GM23338 (cell line): Measurements from ENCODE around the gene DNAL4. TPM values are rescaled to one million over a fixed set of nuclear protein-coding genes. Genes with fewer than 3 reads are reported as not detected.

Experiments used
- ATAC-seq: fragments of 200-7000 bp; cut with Tn5 transposase; 3 replicates; pipeline ENCODE4 v1.9.1; 2020
- DNase-seq: peaks from one replicate; pipeline ENCODE4 v3.0.0-alpha.2; 2015; ENCODE audit warnings: low spot score
- H2AFZ ChIP-seq: fragments of 200-600 bp; sonication (generic); 2 replicates; pipeline ENCODE4 v1.8.0; 2016; ENCODE audit warnings: antibody characterized with exemption, mild to moderate bottlenecking, moderate library complexity
- H3F3A ChIP-seq: fragments of 200-600 bp; sonication (generic); replicated peaks from 2 replicates; pipeline ENCODE4 v1.8.0; 2017; ENCODE audit warnings: antibody characterized with exemption, mixed run types, low read depth
- H3K27ac ChIP-seq: fragments of 200-600 bp; sonication (generic); 2 replicates; pipeline ENCODE4 v1.6.1; 2016; ENCODE audit warnings: low read depth
- H3K27me3 ChIP-seq: fragments of 200-600 bp; sonication (generic); 2 replicates; pipeline ENCODE4 v1.8.0; 2016; ENCODE audit warnings: mild to moderate bottlenecking, mixed run types, moderate library complexity; ENCODE audit not compliant: insufficient read depth
- H3K36me3 ChIP-seq: fragments of 200-600 bp; sonication (generic); 2 replicates; pipeline ENCODE4 v1.8.0; 2016; ENCODE audit warnings: mild to moderate bottlenecking; ENCODE audit not compliant: insufficient read depth
- H3K4me1 ChIP-seq: fragments of 200-600 bp; sonication (generic); 2 replicates; pipeline ENCODE4 v1.8.0; 2016; ENCODE audit warnings: mild to moderate bottlenecking, moderate library complexity; ENCODE audit not compliant: insufficient read depth
- H3K4me2 ChIP-seq: fragments of 200-600 bp; sonication (generic); 2 replicates; pipeline ENCODE4 v1.7.1; 2017; ENCODE audit warnings: mixed run types
- H3K4me3 ChIP-seq: fragments of 200-600 bp; sonication (generic); 2 replicates; pipeline ENCODE4 v1.6.1; 2016; ENCODE audit warnings: mixed run types
- H3K79me2 ChIP-seq: fragments of 200-600 bp; sonication (generic); replicated peaks from 2 replicates; pipeline ENCODE4 v1.8.0; 2017; ENCODE audit warnings: mild to moderate bottlenecking; ENCODE audit not compliant: insufficient read depth
- H3K9me2 ChIP-seq: fragments of 200-600 bp; sonication (generic); 2 replicates; pipeline ENCODE4 v1.8.0; 2017; ENCODE audit not compliant: insufficient read depth
- H4K20me1 ChIP-seq: fragments of 200-600 bp; sonication (generic); replicated peaks from 2 replicates; pipeline ENCODE4 v1.8.0; 2017; ENCODE audit warnings: mild to moderate bottlenecking; ENCODE audit not compliant: insufficient read depth
- H3K27ac Mint-ChIP-seq: 2 replicates; pipeline ENCODE4 v1.8.0; 2020; ENCODE audit warnings: inconsistent platforms, mild to moderate bottlenecking, moderate library complexity, mixed read lengths
- H3K27me3 Mint-ChIP-seq: 3 replicates; pipeline ENCODE4 v1.8.0; 2022; ENCODE audit warnings: low read depth, mild to moderate bottlenecking, moderate library complexity, mixed read lengths, inconsistent platforms; ENCODE audit not compliant: insufficient read depth, poor library complexity
- H3K36me3 Mint-ChIP-seq: 3 replicates; pipeline ENCODE4 v1.8.0; 2021; ENCODE audit warnings: low read depth, mild to moderate bottlenecking, inconsistent platforms, moderate library complexity, mixed read lengths
- H3K4me1 Mint-ChIP-seq: 3 replicates; pipeline ENCODE4 v1.8.0; 2020; ENCODE audit warnings: mild to moderate bottlenecking, inconsistent platforms, mixed read lengths
- H3K4me3 Mint-ChIP-seq: 3 replicates; pipeline ENCODE4 v1.8.0; 2021; ENCODE audit warnings: moderate library complexity, mild to moderate bottlenecking, inconsistent platforms, mixed read lengths
- H3K9me3 Mint-ChIP-seq: 3 replicates; pipeline ENCODE4 v1.8.0; 2020; ENCODE audit warnings: moderate library complexity, mild to moderate bottlenecking, inconsistent platforms, mixed read lengths
- CREB1 ChIP-seq: fragments of 250-450 bp; sonication (Bioruptor Pico); IDR thresholded peaks from 2 replicates; pipeline ENCODE4 v1.5.0; 2020; ENCODE audit warnings: low read depth, mild to moderate bottlenecking, moderate library complexity
- CTCF ChIP-seq, 2 experiments: fragments of 200-600 bp in 1 of 2; sonication (generic) in 1 of 2; conservative IDR thresholded peaks; 2 replicates each; pipeline versions ENCODE4 v1.5.1 to v1.6.1; 2016 to 2017; ENCODE audit warnings: antibody characterized with exemption in 2 of 2, low read depth in 2 of 2, mild to moderate bottlenecking in 2 of 2, moderate library complexity in 1 of 2
- ETS1 ChIP-seq: IDR thresholded peaks from 2 replicates; pipeline ENCODE4 v1.6.1; 2016; ENCODE audit warnings: antibody characterized with exemption
- EZH2 ChIP-seq: fragments of 200-600 bp; sonication (generic); IDR thresholded peaks from one replicate; pipeline ENCODE4 v1.8.0; 2017; ENCODE audit warnings: antibody characterized with exemption, mild to moderate bottlenecking, low read depth; ENCODE audit not compliant: unreplicated experiment
- EZH2phosphoT487 ChIP-seq: fragments of 200-600 bp; sonication (generic); IDR thresholded peaks from one replicate; pipeline ENCODE4 v1.8.1; 2018; ENCODE audit warnings: antibody characterized with exemption; ENCODE audit not compliant: unreplicated experiment
- JUNB ChIP-seq: IDR thresholded peaks from one replicate; pipeline ENCODE4 v1.6.1; 2016; ENCODE audit warnings: antibody characterized with exemption; ENCODE audit not compliant: unreplicated experiment
- NANOG ChIP-seq: IDR thresholded peaks from 2 replicates; pipeline ENCODE4 v1.6.1; 2016; ENCODE audit warnings: antibody characterized with exemption, borderline replicate concordance
- POLR2AphosphoS5 ChIP-seq: IDR thresholded peaks from 2 replicates; pipeline ENCODE4 v1.6.1; 2016; ENCODE audit warnings: antibody characterized with exemption, low read depth
- REST ChIP-seq: IDR thresholded peaks from one replicate; pipeline ENCODE4 v1.6.1; 2018; ENCODE audit warnings: antibody characterized with exemption; ENCODE audit not compliant: unreplicated experiment
- STAT1 ChIP-seq: IDR thresholded peaks from one replicate; pipeline ENCODE4 v1.6.1; 2016; ENCODE audit warnings: antibody characterized with exemption; ENCODE audit not compliant: unreplicated experiment
- ZNF114 ChIP-seq: fragments of 250-450 bp; sonication (Bioruptor Pico); IDR thresholded peaks from 2 replicates; pipeline ENCODE4 v1.5.0; 2020; ENCODE audit warnings: mild to moderate bottlenecking, moderate library complexity
- ZNF331 ChIP-seq: fragments of 250-450 bp; sonication (Bioruptor Pico); IDR thresholded peaks from 2 replicates; pipeline ENCODE4 v1.5.0; 2020; ENCODE audit warnings: low read depth, mild to moderate bottlenecking, moderate library complexity
- ZNF462 ChIP-seq: fragments of 250-450 bp; sonication (Bioruptor Pico); IDR thresholded peaks from 2 replicates; pipeline ENCODE4 v1.5.0; 2020; ENCODE audit warnings: mild to moderate bottlenecking, moderate library complexity
- polyA plus RNA-seq: library from polyadenylated mRNA; unstranded; fragments of >200 nt; fragmentation: Nextera tagmentation; extraction: Ambion mirVana; gene quantifications from 2 replicates; pipeline ENCODE4 v1.2.1, GENCODE V29; 2016
- total RNA-seq: library from RNA; depleted of rRNA; stranded (reverse); fragments of >200 nt; shearing (Covaris generic); gene quantifications from 2 replicates; pipeline ENCODE4 v1.2.3, GENCODE V29; 2014

The DNAL4 gene
- total and polyA plus RNA-seq, 2 experiments from 2014 or later: 9.3 to 10.0 TPM

- H3K27me3 Mint-ChIP-seq: peaks cover 45% of the 10 kb centered on the region
- TF ChIP-seq ZNF331 (CRISPR knock-in tag): no peak
- no peak for TF ChIP-seq ZNF114 (CRISPR knock-in tag)
- no peak for TF ChIP-seq ZNF462 (CRISPR knock-in tag)
- no peak for TF ChIP-seq JUNB
- TF ChIP-seq POLR2AphosphoS5: no peak
- no peak for TF ChIP-seq ETS1
- TF ChIP-seq REST: no peak
- no peak for TF ChIP-seq NANOG
- TF ChIP-seq EZH2: no peak
- TF ChIP-seq CTCF (conservative IDR thresholded peaks at IDR 0.05; ENCODE audit: low read depth in 2 of 2): no peak
- no peak for TF ChIP-seq EZH2phosphoT487
- TF ChIP-seq CREB1: no peak
- no peak for TF ChIP-seq STAT1
- Histone ChIP-seq H3K27me3 (peaks cover 35% of the 10 kb centered on the region), H2AFZ (no peak overlapping the region), H3K4me3 (no peak overlapping the region), H4K20me1 (peaks cover 4% of the 10 kb centered on the region; the same call in 1 of the 2 replicates), H3K4me1 (peaks cover 26% of the 10 kb centered on the region), H3K79me2 (no peaks in the 10 kb centered on the region), H3K36me3 (no peaks in the 10 kb centered on the region), H3K4me2 (no peak overlapping the region), H3K9me2 (no peaks in the 10 kb centered on the region), H3F3A (no peaks in the 10 kb centered on the region), H3K27ac (no peak overlapping the region)
- no peak overlapping the region for H3K27ac Mint-ChIP-seq
- peaks cover 36% of the 10 kb centered on the region for H3K4me1 Mint-ChIP-seq
- no peak for ATAC-seq
- DNase-seq: peak; percentile 17
- H3K4me3 Mint-ChIP-seq: no peak overlapping the region; the same call in 2 of the 3 replicates
- H3K9me3 Mint-ChIP-seq: no peaks in the 10 kb centered on the region
- no peaks in the 10 kb centered on the region; the same call in 2 of the 3 replicates for H3K36me3 Mint-ChIP-seq
These were observed 46.2 kb upstream of the DNAL4 start for GRCh38 chr22:38840129-38840528.
